Measurements from ENCODE around the gene DPP7. TPM values are rescaled to one million over a fixed set of nuclear protein-coding genes. Genes with fewer than 3 reads are reported as not detected.

Gene DPP7
- total RNA-seq, 1 donor from 2014 or later: 66.6 TPM

DNA sequence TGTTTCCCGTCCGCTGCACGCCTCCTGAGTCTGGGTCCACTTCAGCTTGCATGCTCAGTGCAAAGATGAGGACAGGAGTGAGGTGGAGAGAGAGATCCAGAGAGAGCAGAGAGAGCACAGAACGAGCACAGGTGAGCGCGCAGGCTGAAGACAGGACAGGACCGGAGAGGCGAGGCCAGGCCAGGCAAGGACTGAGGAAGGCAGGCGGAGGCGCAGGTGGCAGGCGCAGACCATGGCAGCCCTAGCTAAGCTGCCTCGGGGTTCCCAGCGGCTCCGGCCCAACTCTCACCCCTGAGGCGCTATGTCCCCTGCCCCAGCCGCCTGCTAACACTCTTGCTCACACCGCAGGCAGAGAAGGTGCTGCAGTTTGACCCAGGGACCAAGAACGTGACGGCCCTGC is 34.1 kb upstream of the DPP7 start:
- no peak for DNase-seq (ENCODE audit: low read depth)
- Histone ChIP-seq H3K4me3 (ENCODE audit: low read depth, low read length) (no peak overlapping the region), H3K36me3 (ENCODE audit: control insufficient read depth, insufficient read depth, low read length) (no peaks in the 10 kb centered on the region), H3K27me3 (ENCODE audit: control insufficient read depth, insufficient read depth, low read length) (peaks cover 2% of the 10 kb centered on the region)
- TF ChIP-seq, protein P1, sequence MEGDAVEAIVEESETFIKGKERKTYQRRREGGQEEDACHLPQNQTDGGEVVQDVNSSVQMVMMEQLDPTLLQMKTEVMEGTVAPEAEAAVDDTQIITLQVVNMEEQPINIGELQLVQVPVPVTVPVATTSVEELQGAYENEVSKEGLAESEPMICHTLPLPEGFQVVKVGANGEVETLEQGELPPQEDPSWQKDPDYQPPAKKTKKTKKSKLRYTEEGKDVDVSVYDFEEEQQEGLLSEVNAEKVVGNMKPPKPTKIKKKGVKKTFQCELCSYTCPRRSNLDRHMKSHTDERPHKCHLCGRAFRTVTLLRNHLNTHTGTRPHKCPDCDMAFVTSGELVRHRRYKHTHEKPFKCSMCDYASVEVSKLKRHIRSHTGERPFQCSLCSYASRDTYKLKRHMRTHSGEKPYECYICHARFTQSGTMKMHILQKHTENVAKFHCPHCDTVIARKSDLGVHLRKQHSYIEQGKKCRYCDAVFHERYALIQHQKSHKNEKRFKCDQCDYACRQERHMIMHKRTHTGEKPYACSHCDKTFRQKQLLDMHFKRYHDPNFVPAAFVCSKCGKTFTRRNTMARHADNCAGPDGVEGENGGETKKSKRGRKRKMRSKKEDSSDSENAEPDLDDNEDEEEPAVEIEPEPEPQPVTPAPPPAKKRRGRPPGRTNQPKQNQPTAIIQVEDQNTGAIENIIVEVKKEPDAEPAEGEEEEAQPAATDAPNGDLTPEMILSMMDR (IDR thresholded peaks at IDR 0.05; ENCODE audit: insufficient read depth, low read length, severe bottlenecking): no peak
- FAIRE-seq: no peak

DNA sequence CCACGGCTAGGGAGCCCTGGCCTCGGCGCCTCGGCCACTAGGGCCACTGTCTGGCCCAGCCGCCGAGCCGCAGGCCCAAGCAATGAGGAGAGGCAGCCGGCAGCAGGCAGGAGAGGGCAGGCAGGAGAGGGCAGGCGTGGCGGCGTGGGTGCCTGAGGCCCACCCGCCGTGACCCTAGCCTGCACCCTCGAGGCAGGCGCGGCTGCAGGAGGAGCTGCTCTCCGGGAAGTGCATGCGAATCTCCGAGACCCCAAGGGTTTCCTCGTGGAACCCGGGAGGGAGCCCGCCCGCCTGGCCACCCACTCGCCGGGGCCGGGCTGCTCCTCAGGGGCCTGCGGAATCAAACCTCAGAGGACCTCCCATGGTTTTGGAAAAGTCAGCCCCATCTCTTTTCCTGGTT is 33.7 kb upstream of the DPP7 start:
- TF ChIP-seq, protein P1 (IDR thresholded peaks at IDR 0.05; ENCODE audit: insufficient read depth, low read length, severe bottlenecking): no peak
- no peak overlapping the region for H3K4me3 ChIP-seq (ENCODE audit: low read depth, low read length)
- H3K36me3 ChIP-seq (ENCODE audit: control insufficient read depth, insufficient read depth, low read length): no peaks in the 10 kb centered on the region
- H3K27me3 ChIP-seq (ENCODE audit: control insufficient read depth, insufficient read depth, low read length): peaks cover 2% of the 10 kb centered on the region
- FAIRE-seq (no peak), DNase-seq (ENCODE audit: low read depth) (no peak)

DNA sequence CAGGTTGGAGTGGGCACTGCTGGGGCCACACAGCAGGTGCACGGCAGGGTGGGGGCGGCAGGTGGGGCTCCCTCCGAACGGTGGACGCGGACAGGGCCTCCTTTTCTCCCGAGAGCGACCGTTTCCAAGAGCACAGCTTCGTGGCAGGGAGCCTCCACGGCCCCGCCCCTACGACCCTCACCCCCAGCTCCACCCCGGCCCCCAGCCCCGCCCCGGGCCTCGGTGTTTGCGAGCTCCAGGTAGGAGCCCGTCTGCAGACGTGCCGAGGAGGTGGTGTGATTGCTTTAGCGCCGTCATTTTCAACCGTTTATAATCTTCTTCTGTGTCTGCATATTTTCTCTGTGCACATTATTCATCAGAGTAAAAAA is 33.2 kb upstream of the DPP7 start:
- TF ChIP-seq, protein P1 (IDR thresholded peaks at IDR 0.05; ENCODE audit: insufficient read depth, low read length, severe bottlenecking): no peak

DNA sequence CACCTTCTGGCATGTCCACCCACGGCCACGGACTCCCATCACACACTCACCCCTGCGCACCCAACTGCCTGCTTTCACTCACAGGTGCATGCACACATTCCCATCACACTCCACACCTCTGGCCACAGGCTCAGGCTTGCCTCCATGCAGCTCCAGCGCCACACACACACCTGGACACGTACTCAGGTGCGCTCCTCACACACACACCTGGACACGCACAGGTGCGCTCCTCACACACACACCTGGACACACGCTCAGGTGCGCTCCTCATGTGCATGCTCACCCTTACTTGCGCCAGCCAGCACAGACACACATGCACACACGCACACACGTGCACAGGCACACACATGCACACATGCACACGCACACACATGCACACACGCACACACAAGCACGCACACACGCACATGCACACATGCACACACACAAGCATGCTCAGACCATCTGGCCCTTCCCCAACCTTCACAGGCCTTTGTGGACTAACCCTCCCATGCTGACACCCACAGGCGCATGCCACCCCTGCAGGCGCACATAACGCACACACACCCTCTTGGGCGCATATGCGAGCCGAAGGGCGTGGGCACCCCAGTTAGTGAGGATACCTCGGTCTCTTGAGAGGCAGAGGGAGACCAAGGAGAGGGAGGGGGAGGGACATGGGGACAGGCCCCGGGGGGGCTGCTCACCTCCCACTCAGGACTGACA is 32.7 kb upstream of the DPP7 start:
- H3K4me3 ChIP-seq (ENCODE audit: low read depth, low read length): no peak overlapping the region
- H3K27me3 ChIP-seq (ENCODE audit: control insufficient read depth, insufficient read depth, low read length): peaks cover 2% of the 10 kb centered on the region
- no peaks in the 10 kb centered on the region for H3K36me3 ChIP-seq (ENCODE audit: control insufficient read depth, insufficient read depth, low read length)
- FAIRE-seq (no peak), DNase-seq (ENCODE audit: low read depth) (no peak)
- TF ChIP-seq, protein P1 (IDR thresholded peaks at IDR 0.05; ENCODE audit: insufficient read depth, low read length, severe bottlenecking): no peak

More for the DNA sequence above, 33.2 kb upstream of the DPP7 start:
- Histone ChIP-seq H3K27me3 (ENCODE audit: control insufficient read depth, insufficient read depth, low read length) (peaks cover 2% of the 10 kb centered on the region), H3K4me3 (ENCODE audit: low read depth, low read length) (no peak overlapping the region), H3K36me3 (ENCODE audit: control insufficient read depth, insufficient read depth, low read length) (no peaks in the 10 kb centered on the region)
- DNase-seq (ENCODE audit: low read depth) (no peak), FAIRE-seq (no peak)

DNA sequence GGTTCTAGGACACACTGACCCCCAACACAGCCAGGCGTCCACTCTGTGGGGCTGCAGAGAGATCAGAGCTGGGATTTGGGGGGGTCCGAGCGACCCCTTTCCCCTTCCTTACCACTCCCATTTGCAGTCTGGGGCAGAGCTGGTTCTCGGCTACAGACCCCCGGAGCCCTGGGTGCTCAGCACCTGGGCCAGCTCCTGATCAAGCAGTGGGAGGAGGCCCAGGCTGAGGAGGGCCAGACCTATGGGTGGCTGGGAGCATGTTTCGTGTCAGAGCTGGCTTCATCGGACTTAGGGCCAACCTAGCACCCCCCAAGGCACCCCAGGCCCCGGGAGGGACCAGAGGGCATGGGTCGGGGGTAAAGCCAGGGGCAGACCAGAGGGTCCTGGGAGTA is 32.0 kb upstream of the DPP7 start:
- peaks cover 2% of the 10 kb centered on the region for H3K27me3 ChIP-seq (ENCODE audit: control insufficient read depth, insufficient read depth, low read length)

More for the DNA sequence above, 32.0 kb upstream of the DPP7 start:
- Histone ChIP-seq H3K4me3 (ENCODE audit: low read depth, low read length) (no peak overlapping the region), H3K36me3 (ENCODE audit: control insufficient read depth, insufficient read depth, low read length) (no peaks in the 10 kb centered on the region)
- no peak for FAIRE-seq
- DNase-seq (ENCODE audit: low read depth): no peak
- TF ChIP-seq, protein P1 (IDR thresholded peaks at IDR 0.05; ENCODE audit: insufficient read depth, low read length, severe bottlenecking): no peak

All from bronchial epithelial cell (primary cell).